Esophagus muscularis mucosa (tissue), 4 donors: Measurements from ENCODE around the gene SPOP. TPM values are rescaled to one million over a fixed set of nuclear protein-coding genes. Genes with fewer than 3 reads are reported as not detected.

Experiments
- DNase-seq: peaks from one replicate; pipeline ENCODE4 v3.0.0-alpha.2; 2017; ENCODE audit errors: extremely low spot score
- H3K27ac ChIP-seq, 4 donors: fragments of 200-600 bp; sonication (generic); replicated peaks in 1 of 4; 1 replicate in 3 of 4; 2 replicates in 1 of 4; pipeline ENCODE4 v1.5.1; 2016 to 2019; ENCODE audit warnings: mild to moderate bottlenecking in 1 of 4
- H3K27me3 ChIP-seq, 4 donors: fragments of 200-600 bp; sonication (generic); one replicate each; pipeline versions ENCODE4 v1.5.1 to v1.6.0; 2016 to 2019
- H3K36me3 ChIP-seq, 4 donors: fragments of 200-600 bp; sonication (generic); one replicate each; pipeline ENCODE4 v1.5.1; 2016 to 2019
- H3K4me1 ChIP-seq, 4 donors: fragments of 200-600 bp; sonication (generic); one replicate each; pipeline ENCODE4 v1.5.1; 2016 to 2019
- H3K4me3 ChIP-seq, 4 donors: fragments of 200-600 bp; sonication (generic); 1 replicate in 2 of 4; 2 replicates in 2 of 4; pipeline ENCODE4 v1.5.1; 2016 to 2019; ENCODE audit warnings: mild to moderate bottlenecking in 4 of 4, moderate library complexity in 1 of 4
- H3K9me3 ChIP-seq, 4 donors: fragments of 200-600 bp; sonication (generic); 1 replicate in 3 of 4; 2 replicates in 1 of 4; pipeline ENCODE4 v1.5.1; 2016 to 2019
- EP300 ChIP-seq: sonication (generic); formaldehyde crosslinking; IDR thresholded peaks from one replicate; pipeline ENCODE4 v1.6.1; 2017; ENCODE audit warnings: antibody characterized with exemption
- POLR2A ChIP-seq: fragments of 450-650 bp; IDR thresholded peaks from one replicate; pipeline ENCODE4 v1.6.1; 2017; ENCODE audit warnings: antibody characterized with exemption, moderate library complexity, mild to moderate bottlenecking, low read depth
- POLR2AphosphoS5 ChIP-seq, 2 donors: sonication (generic); formaldehyde crosslinking; IDR thresholded peaks; one replicate each; pipeline ENCODE4 v1.6.1; 2017; ENCODE audit warnings: antibody characterized with exemption in 2 of 2
- WGBS: methylation state at CpG from one replicate; pipeline ENCODE4 v1.1.5; 2018; 5-methylcytosine and 5-hydroxymethylcytosine counted together
- intact Hi-C: fragments of 100-400 bp; cut with DNase I; formaldehyde crosslinking; loops from one replicate; pipeline ENCODE4 v1.15.1; 2023
- total RNA-seq, 4 donors: library from RNA; depleted of rRNA; stranded (reverse); fragments of >200 nt; gene quantifications; one replicate each; pipeline versions ENCODE4 v1.1.0 to v1.2.1, GENCODE V29; 2016
- TF ChIP-seq, protein P1 (sequence below), 3 experiments: fragments of 200-600 bp in 2 of 3; fragments of 450-650 bp in 1 of 3; sonication (generic) in 2 of 3; IDR thresholded peaks; one replicate each; pipeline ENCODE4 v1.5.1; 2017 to 2019; ENCODE audit warnings: antibody characterized with exemption in 3 of 3, mild to moderate bottlenecking in 2 of 3, moderate library complexity in 1 of 3

SPOP gene
- total RNA-seq, 4 donors from 2014 or later, result 156 to 304 (median 185) TPM

DNA sequence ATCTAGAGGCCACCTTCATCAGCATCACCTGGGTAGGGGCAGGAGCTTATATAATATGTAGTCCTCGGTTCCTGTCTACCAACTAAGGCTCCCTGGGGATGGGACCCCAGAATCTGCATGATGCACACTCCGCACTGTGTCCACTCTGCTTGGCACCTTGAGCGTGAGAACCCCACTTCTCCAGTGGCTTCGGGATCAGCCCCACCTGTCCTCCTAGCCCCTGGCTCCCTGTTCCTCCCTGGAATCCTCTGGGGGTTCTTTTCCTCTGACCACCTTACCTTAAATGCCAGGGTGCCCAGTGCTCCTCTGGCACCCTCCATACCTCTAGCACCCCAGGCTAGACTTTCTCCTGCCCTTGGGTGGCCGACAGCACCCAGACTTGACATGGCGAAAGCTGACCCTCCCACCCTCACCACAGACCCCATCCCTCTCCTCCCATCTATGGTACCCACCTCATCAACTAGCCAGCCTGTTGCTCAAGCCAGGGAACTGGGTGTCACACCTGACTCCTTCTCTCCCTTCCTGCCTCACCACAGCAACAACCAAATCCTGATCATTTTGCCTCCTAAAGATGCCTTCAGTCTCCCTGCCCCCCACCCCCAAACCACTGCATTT lies 105.0 kb downstream of the SPOP start:
- WGBS, result 93% methylated on average over 6 of the region's 6 CpGs
- intact Hi-C loops, result loop anchor here (5.0 to 10.0 kb wide), 3 partner anchors 209 to 422 kb away; partner anchors contain the start of genes DLX3 and TAC4
- peak overlapping the region in 2 of 4 donors; percentile 84 to 86 for H3K27ac ChIP-seq
- peaks cover 27 to 75% (median 63%) of the 10 kb centered on the region in 4 donors for H3K4me1 ChIP-seq
- no peaks in the 10 kb centered on the region for H3K9me3 ChIP-seq
- TF ChIP-seq POLR2A (no peak), POLR2AphosphoS5 (IDR thresholded peaks at IDR 0.05) (no peak), EP300 (no peak)
- TF ChIP-seq, protein P1, sequence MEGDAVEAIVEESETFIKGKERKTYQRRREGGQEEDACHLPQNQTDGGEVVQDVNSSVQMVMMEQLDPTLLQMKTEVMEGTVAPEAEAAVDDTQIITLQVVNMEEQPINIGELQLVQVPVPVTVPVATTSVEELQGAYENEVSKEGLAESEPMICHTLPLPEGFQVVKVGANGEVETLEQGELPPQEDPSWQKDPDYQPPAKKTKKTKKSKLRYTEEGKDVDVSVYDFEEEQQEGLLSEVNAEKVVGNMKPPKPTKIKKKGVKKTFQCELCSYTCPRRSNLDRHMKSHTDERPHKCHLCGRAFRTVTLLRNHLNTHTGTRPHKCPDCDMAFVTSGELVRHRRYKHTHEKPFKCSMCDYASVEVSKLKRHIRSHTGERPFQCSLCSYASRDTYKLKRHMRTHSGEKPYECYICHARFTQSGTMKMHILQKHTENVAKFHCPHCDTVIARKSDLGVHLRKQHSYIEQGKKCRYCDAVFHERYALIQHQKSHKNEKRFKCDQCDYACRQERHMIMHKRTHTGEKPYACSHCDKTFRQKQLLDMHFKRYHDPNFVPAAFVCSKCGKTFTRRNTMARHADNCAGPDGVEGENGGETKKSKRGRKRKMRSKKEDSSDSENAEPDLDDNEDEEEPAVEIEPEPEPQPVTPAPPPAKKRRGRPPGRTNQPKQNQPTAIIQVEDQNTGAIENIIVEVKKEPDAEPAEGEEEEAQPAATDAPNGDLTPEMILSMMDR (IDR thresholded peaks at IDR 0.05), result no peak
- no peaks in the 10 kb centered on the region for H3K27me3 ChIP-seq
- DNase-seq, result no peak
- H3K36me3 ChIP-seq, result no peaks in the 10 kb centered on the region
- H3K4me3 ChIP-seq, result no peak overlapping the region

DNA sequence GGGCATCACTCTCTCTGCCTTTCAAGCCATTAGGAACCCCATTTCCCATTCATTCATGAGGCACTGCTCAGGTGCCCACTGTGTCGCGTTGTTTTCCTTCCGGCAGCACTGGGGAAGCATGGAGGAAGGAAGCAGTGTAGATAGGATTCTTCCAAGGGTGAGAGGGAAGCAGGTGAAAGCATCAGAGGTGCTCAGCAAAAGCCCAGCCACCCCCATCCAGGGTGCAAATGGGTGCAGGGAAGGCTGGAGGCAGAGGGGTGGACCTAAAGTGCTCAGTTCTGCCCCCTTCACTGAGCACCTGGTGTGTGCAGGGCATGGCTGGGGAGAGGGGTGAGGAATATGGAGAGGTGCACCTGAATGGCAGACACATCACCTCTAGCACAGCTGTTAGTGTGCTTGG lies 105.7 kb downstream of the SPOP start:
- peaks cover 22 to 75% (median 63%) of the 10 kb centered on the region in 4 donors for H3K4me1 ChIP-seq
- no peaks in the 10 kb centered on the region for H3K27me3 ChIP-seq
- no peaks in the 10 kb centered on the region for H3K9me3 ChIP-seq
- no peak for DNase-seq
- H3K36me3 ChIP-seq, result no peaks in the 10 kb centered on the region
- WGBS, result 91% methylated on average over 3 of the region's 3 CpGs
- H3K4me3 ChIP-seq, result no peak overlapping the region
- intact Hi-C loops, result loop anchor here (5.0 to 10.0 kb wide), 3 partner anchors 210 to 423 kb away; partner anchors contain the start of genes DLX3 and TAC4
- H3K27ac ChIP-seq, result peak overlapping the region in 3 of 4 donors; percentile 26 to 84 (median 83)
- TF ChIP-seq POLR2A (no peak), EP300 (no peak), POLR2AphosphoS5 (IDR thresholded peaks at IDR 0.05) (no peak)
- TF ChIP-seq, protein P1 (IDR thresholded peaks at IDR 0.05), result no peak

DNA sequence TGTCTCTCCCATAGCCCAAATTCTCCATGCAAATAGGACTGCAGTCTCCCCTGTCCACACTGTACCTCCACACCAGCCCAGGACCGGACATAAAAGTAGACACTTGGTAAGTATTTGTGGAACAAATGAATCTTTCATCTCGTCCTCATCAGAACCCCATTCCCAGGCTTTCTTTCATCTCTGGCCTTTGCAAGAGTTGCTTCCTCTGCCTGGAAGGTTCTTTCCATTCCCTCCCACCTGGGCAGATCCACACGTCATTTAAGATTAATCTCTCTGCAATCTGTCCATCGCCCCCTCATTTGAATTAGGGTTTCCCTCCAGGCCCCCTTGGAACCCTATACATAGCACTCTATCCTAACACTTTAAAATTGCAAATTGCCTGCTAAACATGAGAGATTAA lies 106.1 kb downstream of the SPOP start:
- Histone ChIP-seq H3K27ac (peak overlapping the region in 3 of 4 donors; percentile 26 to 84 (median 83)), H3K4me1 (peaks cover 23 to 75% (median 63%) of the 10 kb centered on the region in 4 donors), H3K9me3 (no peaks in the 10 kb centered on the region), H3K4me3 (no peak overlapping the region), H3K36me3 (no peaks in the 10 kb centered on the region), H3K27me3 (no peaks in the 10 kb centered on the region)
- no peak for TF ChIP-seq EP300
- TF ChIP-seq, protein P1 (IDR thresholded peaks at IDR 0.05), result no peak
- TF ChIP-seq POLR2AphosphoS5 (IDR thresholded peaks at IDR 0.05), result no peak
- TF ChIP-seq POLR2A, result no peak
- 47% methylated on average over 4 of the region's 4 CpGs for WGBS
- intact Hi-C loops, result loop anchor here (2.0 to 10.0 kb wide), 4 partner anchors 123 to 423 kb away; partner anchors contain the start of genes DLX3 and TAC4
- DNase-seq, result no peak

DNA sequence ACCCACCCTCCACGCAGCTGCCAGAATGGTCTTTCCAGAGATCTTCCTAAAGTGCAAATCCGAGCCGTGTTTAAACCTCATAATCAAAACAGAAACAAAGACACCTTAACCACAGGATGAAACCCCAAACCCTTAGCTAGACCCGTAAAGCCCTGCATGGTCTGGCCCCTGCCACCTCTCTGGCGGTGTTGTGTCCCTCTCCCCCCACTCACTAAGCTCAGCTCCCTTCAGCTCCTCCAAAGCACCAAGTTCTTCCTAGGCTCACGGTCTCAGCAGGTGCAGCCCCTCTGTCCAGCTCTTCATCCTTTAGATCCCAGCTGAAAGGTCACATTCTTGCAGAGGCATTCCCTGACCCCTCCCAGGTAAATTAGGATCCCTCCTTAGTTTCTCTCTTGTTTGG lies 106.6 kb downstream of the SPOP start:
- no peaks in the 10 kb centered on the region for H3K9me3 ChIP-seq
- peak overlapping the region; percentile 26 to 84 (median 83) for H3K27ac ChIP-seq
- H3K4me3 ChIP-seq, result no peak overlapping the region
- TF ChIP-seq, protein P1 (IDR thresholded peaks at IDR 0.05), result no peak
- DNase-seq, result no peak
- peaks cover 28 to 75% (median 63%) of the 10 kb centered on the region in 4 donors for H3K4me1 ChIP-seq
- 76% methylated on average over 6 of the region's 6 CpGs for WGBS
- intact Hi-C loops, result loop anchor here (2.0 to 10.0 kb wide), 4 partner anchors 124 to 424 kb away; partner anchors contain the start of genes DLX3 and TAC4
- no peaks in the 10 kb centered on the region for H3K36me3 ChIP-seq
- no peaks in the 10 kb centered on the region for H3K27me3 ChIP-seq
